Endothelial cell of umbilical vein (primary cell): Measurements from ENCODE around the gene MEOX2. TPM values are rescaled to one million over a fixed set of nuclear protein-coding genes. Genes with fewer than 3 reads are reported as not detected.

Source experiments
- BruUV-seq: library from RNA; stranded (reverse); fragments of 400-500 nt; replicated peaks from 2 replicates; lab custom pipeline; 2021; lab: Mats Ljungman, UMichigan
- CTCF ChIA-PET: fragments of 300-600, 350-600 bp; sonication (Branson Sonifier 250); formaldehyde crosslinking; loops from one replicate; lab custom pipeline; 2021; ENCODE audit warnings: antibody characterized with exemption, inconsistent platforms; lab: Charles Lee
- POLR2A ChIA-PET: fragments of 300-600, 350-600 bp; sonication (Branson Sonifier 250); formaldehyde crosslinking; loops from one replicate; lab custom pipeline; 2021; ENCODE audit warnings: antibody characterized with exemption, inconsistent platforms; lab: Charles Lee
- DNase-seq: peaks from one replicate; pipeline ENCODE4 v3.0.0-alpha.2; 2011; ENCODE audit warnings: low read depth, low spot score
- FAIRE-seq: peaks from 2 replicates; lab custom pipeline; 2011; peaks lifted over from hg19 to GRCh38; lab: Jason Lieb, UNC
- H2AFZ ChIP-seq: 2 replicates; pipeline ENCODE4 v1.6.0; 2012; ENCODE audit warnings: low read depth, low read length, control low read depth, inconsistent platforms
- H3K27ac ChIP-seq: 2 replicates; pipeline ENCODE4 v1.5.1; 2011; ENCODE audit warnings: low read depth, mild to moderate bottlenecking, control low read depth, low read length, moderate library complexity; ENCODE audit not compliant: insufficient read depth
- H3K27me3 ChIP-seq, 2 experiments: 2 replicates each; pipeline versions ENCODE4 v1.6.0 to v1.6.1; 2011; ENCODE audit warnings: low read length in 2 of 2, mixed read lengths in 1 of 2; ENCODE audit not compliant: control insufficient read depth in 2 of 2, insufficient read depth in 2 of 2
- H3K36me3 ChIP-seq, 2 experiments: 2 replicates in 1 of 2; 3 replicates in 1 of 2; pipeline ENCODE4 v1.5.1; 2011; ENCODE audit warnings: low read length in 2 of 2, mild to moderate bottlenecking in 1 of 2, moderate library complexity in 1 of 2; ENCODE audit not compliant: control insufficient read depth in 2 of 2, insufficient read depth in 2 of 2; ENCODE audit errors: extremely low read depth in 1 of 2
- H3K4me1 ChIP-seq: 3 replicates; pipeline ENCODE4 v1.5.1; 2011; ENCODE audit warnings: mild to moderate bottlenecking, low read length; ENCODE audit not compliant: control insufficient read depth, insufficient read depth; ENCODE audit errors: extremely low read depth
- H3K4me2 ChIP-seq: 2 replicates; pipeline ENCODE4 v1.6.1; 2011; ENCODE audit warnings: low read length, control low read depth, mixed read lengths; ENCODE audit not compliant: insufficient read depth
- H3K4me3 ChIP-seq, 3 experiments: fragments of 200-600 bp in 1 of 3; sonication (generic), shearing (Covaris generic) in 1 of 3; replicated peaks in 1 of 3; 2 replicates each; pipeline ENCODE4 v1.5.1; 2011 to 2016; ENCODE audit warnings: control low read depth in 3 of 3, low read length in 3 of 3, mild to moderate bottlenecking in 2 of 3, inconsistent platforms in 1 of 3, low read depth in 1 of 3, moderate library complexity in 1 of 3; ENCODE audit not compliant: insufficient read depth in 1 of 3
- H3K79me2 ChIP-seq: 2 replicates; pipeline ENCODE4 v1.6.0; 2012; ENCODE audit warnings: low read length, inconsistent platforms; ENCODE audit not compliant: control insufficient read depth, insufficient read depth
- H3K9ac ChIP-seq: replicated peaks from 2 replicates; pipeline ENCODE3; 2011; ENCODE audit warnings: low read length, control low read depth; ENCODE audit not compliant: insufficient read depth; ENCODE audit errors: extremely low read depth
- H3K9me1 ChIP-seq: replicated peaks from 3 replicates; pipeline ENCODE4 v1.6.0; 2011; ENCODE audit warnings: mild to moderate bottlenecking, low read length; ENCODE audit not compliant: control insufficient read depth, insufficient read depth; ENCODE audit errors: extremely low read depth
- H3K9me3 ChIP-seq: replicated peaks from 2 replicates; pipeline ENCODE4 v1.5.1; 2012; ENCODE audit warnings: low read length, inconsistent platforms; ENCODE audit not compliant: control insufficient read depth, insufficient read depth
- H4K20me1 ChIP-seq: replicated peaks from 2 replicates; pipeline ENCODE3; 2011; ENCODE audit warnings: mild to moderate bottlenecking, low read length; ENCODE audit not compliant: control insufficient read depth, insufficient read depth; ENCODE audit errors: extremely low read depth
- EZH2 ChIP-seq: IDR thresholded peaks from 2 replicates; pipeline ENCODE4 v1.6.1; 2012; ENCODE audit warnings: borderline replicate concordance, low read depth, mild to moderate bottlenecking, moderate library complexity, low read length, inconsistent platforms; ENCODE audit not compliant: severe bottlenecking
- FOS ChIP-seq: IDR thresholded peaks from 2 replicates; pipeline ENCODE4 v1.6.1; 2011; ENCODE audit warnings: mild to moderate bottlenecking, low read length, moderate library complexity, borderline replicate concordance; ENCODE audit not compliant: insufficient read depth
- JUN ChIP-seq: IDR thresholded peaks from 2 replicates; pipeline ENCODE4 v1.6.1; 2011; ENCODE audit warnings: borderline replicate concordance, low read depth; ENCODE audit not compliant: insufficient read length, insufficient read depth
- MYC ChIP-seq: IDR thresholded peaks from one replicate; pipeline ENCODE4 v1.6.1; 2011; ENCODE audit warnings: mild to moderate bottlenecking, low read depth, low read length
- dilution Hi-C: fragments of 300-500 bp; cut with MboI; formaldehyde crosslinking; loops from one replicate; pipeline ENCODE4 v1.15.0; 2019; ENCODE audit warnings: low sequenced_read_pairs; ENCODE audit not compliant: extremely low pct_ligation_motif_present
- intact Hi-C: fragments of 100-400 bp; cut with micrococcal nuclease; formaldehyde crosslinking; loops from one replicate; pipeline ENCODE4 v1.10.0; 2022
- polyA plus RNA-seq, 4 experiments: library from polyadenylated mRNA; depleted of rRNA in 3 of 4; stranded (reverse) in 3 of 4; unstranded in 1 of 4; fragments of >200 nt; gene quantifications; 2 replicates each; pipeline versions ENCODE4 v1.2.1 to v1.2.3, GENCODE V29; 2011 to 2012; ENCODE audit warnings: missing spikeins in 1 of 4
- total RNA-seq: library from RNA; stranded (reverse); gene quantifications from 2 replicates; pipeline ENCODE4 v1.2.3, GENCODE V29; 2021
- TF ChIP-seq, protein P1 (sequence below), 2 donors: IDR thresholded peaks; 1 replicate in 1 of 2; 2 replicates in 1 of 2; pipeline ENCODE4 v1.5.1; 2011; ENCODE audit warnings: low read length in 2 of 2, mild to moderate bottlenecking in 2 of 2, moderate library complexity in 2 of 2, control low read depth in 1 of 2, inconsistent platforms in 1 of 2, low read depth in 1 of 2; ENCODE audit not compliant: insufficient read depth in 1 of 2; ENCODE audit errors: extremely low read depth in 1 of 2

MEOX2 gene
- total and polyA plus RNA-seq, 2 donors (not counting 3 experiments of a cell fraction or from before 2014, with no cell fraction given) = 11.6 to 45.1 TPM

DNA sequence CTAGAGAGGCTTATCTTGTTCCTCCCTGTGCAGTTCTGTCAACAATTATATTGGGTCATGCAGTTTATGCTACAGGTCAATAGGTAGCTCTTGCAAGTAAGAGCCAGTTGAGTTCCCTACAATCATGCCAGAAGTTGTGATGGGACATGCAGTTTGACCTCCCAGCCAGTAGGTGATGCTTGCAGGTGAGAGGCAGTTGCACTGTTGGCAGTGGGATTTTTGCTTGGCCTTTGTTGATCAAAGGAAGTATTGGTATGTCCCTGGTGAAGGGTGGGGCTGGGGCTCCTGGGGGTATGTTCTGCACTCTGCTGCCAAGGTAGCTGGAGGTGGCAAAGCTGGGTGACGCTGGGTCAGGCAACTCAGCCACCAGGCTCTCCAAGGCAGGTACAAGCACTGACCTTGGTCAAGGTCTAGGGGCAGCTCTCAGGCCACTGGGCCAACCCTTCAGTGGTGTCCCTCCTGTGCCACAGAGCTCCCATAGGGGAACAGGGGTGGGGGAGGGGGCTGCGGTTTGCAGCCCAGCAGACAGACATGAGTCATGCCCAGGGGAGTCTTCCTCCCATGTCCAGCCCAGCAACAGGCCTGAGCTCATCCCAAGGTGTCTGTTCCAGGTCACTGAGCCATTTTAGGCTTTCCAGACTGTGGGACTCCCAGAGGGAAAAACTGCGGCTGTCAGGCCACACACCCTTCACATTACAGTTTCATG is 43.3 kb downstream of the MEOX2 start:
- intact Hi-C loops = loop anchor here (10.0 kb wide), 1 partner anchor 138 kb away; no protein-coding TSS in a partner anchor
- POLR2A ChIA-PET = no interaction called here
- H3K79me2 ChIP-seq = peaks cover 8% of the 10 kb centered on the region

More for the DNA sequence above, 43.3 kb downstream of the MEOX2 start:
- Histone ChIP-seq H3K4me2 (no peak overlapping the region), H3K9ac (no peak overlapping the region), H3K4me3 (no peak overlapping the region), H3K9me1 (no peaks in the 10 kb centered on the region), H3K27me3 (no peaks in the 10 kb centered on the region), H4K20me1 (no peaks in the 10 kb centered on the region), H3K27ac (no peak overlapping the region), H2AFZ (no peak overlapping the region), H3K9me3 (no peaks in the 10 kb centered on the region), H3K36me3 (no peaks in the 10 kb centered on the region), H3K4me1 (peaks cover 4% of the 10 kb centered on the region)
- TF ChIP-seq EZH2 (no peak), JUN (no peak), FOS (no peak), MYC (no peak)
- TF ChIP-seq, protein P1, sequence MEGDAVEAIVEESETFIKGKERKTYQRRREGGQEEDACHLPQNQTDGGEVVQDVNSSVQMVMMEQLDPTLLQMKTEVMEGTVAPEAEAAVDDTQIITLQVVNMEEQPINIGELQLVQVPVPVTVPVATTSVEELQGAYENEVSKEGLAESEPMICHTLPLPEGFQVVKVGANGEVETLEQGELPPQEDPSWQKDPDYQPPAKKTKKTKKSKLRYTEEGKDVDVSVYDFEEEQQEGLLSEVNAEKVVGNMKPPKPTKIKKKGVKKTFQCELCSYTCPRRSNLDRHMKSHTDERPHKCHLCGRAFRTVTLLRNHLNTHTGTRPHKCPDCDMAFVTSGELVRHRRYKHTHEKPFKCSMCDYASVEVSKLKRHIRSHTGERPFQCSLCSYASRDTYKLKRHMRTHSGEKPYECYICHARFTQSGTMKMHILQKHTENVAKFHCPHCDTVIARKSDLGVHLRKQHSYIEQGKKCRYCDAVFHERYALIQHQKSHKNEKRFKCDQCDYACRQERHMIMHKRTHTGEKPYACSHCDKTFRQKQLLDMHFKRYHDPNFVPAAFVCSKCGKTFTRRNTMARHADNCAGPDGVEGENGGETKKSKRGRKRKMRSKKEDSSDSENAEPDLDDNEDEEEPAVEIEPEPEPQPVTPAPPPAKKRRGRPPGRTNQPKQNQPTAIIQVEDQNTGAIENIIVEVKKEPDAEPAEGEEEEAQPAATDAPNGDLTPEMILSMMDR (IDR thresholded peaks at IDR 0.05; ENCODE audit: extremely low read depth in 1 of 2, insufficient read depth in 1 of 2, low read depth in 1 of 2, low read length in 2 of 2) = no peak
- FAIRE-seq = no peak
- CTCF ChIA-PET = no interaction called here
- dilution Hi-C loops = no loop called here
- DNase-seq = no peak
- BruUV-seq = no TSS peak
